Stimulated activated CD4-positive, alpha-beta T cell treated with anti-CD3 and anti-CD28 coated beads, Interleukin-1b, Interleukin-23, amount 100 ng/mL, for 24 hours (primary cell): Measurements from ENCODE around the gene TRIP4.
"Not testable (repeated sequence)": the region's sequence is repeated elsewhere in the genome, so short reads cannot be mapped to it uniquely, and the experiment has no call there.

Experiments used
- DNase-seq, 4 experiments: peaks; one replicate each; pipeline ENCODE4 v3.0.0-alpha.2; 2020; ENCODE audit warnings: low read depth in 4 of 4, low spot score in 1 of 4

TRIP4 gene

DNA sequence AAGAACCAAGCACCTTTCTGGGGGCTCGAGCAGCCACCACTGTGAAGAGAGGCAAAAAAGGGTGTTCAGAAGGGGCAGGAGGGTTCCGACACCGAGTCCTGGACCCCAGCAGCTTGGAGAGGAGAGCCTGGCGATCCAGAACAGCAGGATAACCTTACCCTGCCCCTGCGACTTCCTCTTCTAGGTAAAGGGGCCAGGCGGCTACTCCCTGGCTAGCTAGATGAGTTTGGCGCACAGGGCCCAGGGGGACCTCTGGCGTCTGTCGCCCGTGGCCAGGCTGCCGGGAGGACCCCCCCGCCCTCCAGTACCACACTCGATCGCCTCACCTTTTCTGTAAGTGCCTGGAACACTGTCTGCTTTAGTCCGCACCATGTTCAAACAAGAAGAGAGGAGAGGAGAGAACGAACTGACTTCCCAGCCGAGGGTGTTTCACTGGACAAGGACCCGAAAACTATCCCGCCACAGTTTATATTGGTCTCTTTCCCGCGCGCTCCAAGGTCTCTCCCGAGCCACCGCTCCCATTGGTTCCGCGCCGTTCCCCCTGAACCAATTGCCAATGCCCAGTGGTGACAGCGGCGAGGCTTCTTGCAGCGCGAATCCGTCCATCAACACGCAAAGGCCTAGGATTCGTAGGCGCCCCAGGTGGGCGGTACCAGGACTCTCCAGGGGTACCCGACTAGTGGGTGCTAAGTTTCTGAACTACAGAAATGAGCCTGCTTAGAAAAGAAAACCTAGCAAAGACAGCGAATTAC, 6.5 kb upstream of the TRIP4 start, which contains the start of gene PCLAF:
PCLAF (minus strand) TSS at position 442 of the 752 bp plus-strand sequence; CDS start at position 372, 70 bp downstream.
- peak; percentile 81 to 94 (median 86) for DNase-seq

DNA sequence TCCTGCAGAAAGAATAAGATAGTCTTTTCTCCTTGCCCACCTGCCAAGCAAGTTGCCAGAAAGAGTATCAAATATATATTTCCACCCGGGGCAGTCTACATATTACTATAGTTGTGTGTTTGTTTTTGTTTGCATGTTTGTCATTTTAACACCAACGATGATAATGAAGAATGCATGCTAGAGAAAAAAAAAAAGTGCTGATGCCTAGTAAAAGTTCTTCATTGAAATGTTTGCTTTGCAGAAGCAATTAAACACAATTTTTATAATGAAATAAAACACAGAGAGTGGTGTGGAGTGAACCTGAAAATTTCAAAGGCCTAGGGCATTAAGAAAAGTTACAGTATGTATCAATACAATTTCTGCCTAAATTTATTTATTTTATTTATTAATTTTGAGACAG, 3.9 kb upstream of the TRIP4 start:
- DNase-seq, result no peak

DNA sequence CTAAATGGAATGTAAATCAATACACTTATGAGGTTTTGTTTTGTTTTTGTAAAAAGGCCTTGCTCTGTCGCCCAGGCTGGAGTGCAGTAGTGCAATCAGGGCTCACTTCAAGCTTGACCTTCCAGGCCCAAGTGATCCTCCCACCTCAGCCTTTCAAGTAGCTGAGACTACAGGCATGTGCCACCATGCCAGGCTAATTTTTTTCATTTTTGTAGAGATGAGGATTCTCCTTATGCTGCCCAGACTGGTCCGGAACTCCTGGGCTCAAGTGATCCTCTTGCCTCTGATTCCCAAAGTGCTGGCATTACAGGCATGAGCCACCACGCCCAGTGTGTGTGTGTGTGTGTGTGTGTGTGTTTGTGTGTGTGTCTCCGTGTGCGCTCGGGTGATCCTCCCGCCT, 1.3 kb upstream of the TRIP4 start:
- no peak for DNase-seq

DNA sequence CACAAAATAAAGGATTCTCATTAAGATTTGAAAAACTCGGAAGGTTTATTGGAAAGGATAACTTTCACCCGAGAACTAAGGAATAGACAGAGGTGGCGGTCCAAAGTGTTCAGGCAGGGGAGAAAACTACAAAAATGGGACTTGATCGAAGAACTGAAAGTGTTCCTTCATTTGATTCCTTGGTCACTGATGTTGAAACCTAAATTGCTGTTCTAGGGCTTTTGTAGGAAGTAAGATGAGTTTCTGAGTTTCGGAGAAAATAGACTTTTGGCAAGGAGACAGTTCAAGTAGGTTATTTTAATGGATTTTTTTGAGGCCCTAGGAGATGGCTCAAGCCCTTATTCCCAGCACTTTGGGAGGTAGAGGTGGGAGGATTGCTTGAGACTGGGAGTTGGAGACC, 1.4 kb downstream of the TRIP4 start:
- DNase-seq, result no peak

DNA sequence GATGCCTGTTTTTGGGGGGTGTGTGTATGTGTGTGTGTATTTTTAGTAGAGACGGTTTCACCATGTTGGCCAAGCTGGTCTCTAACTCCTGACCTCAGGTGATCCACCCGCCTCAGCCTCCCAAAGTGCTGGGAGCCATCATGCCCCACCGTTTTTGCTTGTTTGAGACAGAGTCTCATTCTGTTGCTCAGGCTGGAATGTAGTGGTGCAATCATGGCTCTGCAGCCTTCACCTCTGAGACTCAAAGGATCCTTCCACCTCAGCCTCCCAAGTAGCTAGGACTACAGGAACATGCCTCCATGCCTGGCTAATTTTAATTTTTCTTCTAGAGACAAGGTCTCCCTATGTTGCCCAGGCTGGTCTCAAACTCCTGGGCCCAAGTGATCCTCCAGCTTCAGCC, 4.8 kb downstream of the TRIP4 start:
- DNase-seq, result not testable (repeated sequence)

DNA sequence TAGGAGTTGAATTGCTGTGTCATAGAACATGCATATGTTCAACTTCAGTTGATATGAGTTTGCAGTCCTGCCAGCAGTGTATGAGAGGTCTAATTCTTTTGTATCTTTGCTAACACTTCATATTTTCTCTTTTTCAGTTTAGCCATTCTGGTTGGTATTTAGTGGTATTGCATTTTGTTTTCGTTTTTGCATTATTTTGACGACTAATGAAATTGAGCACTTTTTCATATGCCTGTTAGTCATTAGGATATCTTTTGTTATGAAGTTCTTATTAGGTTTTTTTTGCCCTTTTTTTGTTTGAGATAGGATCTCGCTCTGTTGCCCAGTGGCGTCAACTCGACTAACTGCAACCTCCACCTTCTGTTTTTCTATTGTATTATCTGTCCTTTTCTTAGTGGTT, 9.2 kb downstream of the TRIP4 start:
- no peak for DNase-seq

DNA sequence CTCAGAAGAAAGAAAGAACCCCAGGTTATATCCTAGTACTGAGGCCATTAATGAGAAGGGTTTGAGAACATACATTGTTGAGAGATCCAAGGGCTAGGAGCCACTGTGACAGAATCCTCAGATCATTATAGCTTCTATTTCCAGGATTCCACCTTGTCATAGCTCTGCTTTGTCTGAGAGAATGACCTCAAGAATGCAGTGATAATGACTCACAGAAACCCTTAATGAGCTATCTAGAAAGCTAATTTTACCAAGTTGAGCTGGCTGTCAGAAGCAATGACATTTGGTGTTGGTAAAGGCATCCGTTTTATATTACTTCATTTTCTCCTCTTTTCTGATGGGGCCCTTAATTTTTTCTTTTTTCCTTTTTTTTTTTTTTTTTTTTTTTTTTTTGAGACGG, 10.9 kb downstream of the TRIP4 start:
- no peak for DNase-seq

DNA sequence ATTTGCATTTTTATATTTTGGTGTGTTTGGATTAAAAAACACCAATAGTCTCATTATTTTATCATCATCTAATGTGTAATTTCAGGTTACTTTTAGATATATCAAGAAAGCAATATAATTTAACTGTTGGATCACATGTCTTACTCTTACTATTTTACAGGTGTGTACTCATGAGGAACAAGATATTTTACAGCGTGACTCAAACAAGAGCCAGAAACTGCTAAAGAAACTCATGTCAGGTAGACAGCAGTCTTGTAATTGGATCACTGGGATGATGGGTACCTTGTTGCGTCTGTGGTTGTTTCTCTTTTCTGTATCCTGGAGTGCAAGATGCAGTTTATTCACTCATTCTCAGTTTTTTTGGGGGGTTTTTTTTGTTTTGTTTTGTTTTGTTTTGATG, 12.9 kb downstream of the TRIP4 start:
- no peak for DNase-seq

DNA sequence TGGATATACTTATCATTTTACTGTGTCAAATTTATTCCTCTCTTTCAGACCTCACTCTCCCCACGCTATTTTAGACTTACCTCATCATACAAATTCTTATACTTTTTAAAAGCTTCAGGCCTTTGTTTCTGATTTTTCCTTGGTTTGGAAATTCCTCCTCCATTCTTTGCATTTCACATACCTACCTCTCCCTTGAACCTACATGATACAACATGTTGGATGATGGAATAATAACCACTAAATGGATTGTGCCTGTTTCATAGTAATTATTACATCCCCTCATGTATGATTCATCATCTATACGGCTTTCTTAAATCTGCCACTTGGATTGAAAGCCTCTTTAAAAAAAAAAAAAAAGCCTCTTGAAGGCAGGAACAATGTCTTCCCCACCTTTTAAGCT, 24.6 kb downstream of the TRIP4 start:
- no peak for DNase-seq

DNA sequence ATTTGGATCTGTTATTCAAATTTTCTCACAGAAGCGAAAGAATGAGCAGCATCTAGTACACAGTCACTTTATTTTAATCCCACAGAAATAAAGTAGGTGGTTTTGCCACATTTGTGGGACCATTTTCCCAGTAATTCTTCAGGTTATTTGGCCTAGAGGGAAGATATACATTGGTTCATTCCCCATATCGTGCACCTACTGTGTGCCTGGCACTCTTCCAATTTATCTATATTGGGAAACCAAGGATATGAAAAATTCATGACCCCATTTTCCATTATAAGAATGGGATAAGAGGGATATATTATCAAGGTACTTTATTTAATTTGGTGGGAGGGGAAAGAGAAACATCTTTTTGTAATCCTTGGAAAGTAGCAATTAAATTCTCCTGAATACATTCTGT, 35.1 kb downstream of the TRIP4 start:
- DNase-seq, result no peak

DNA sequence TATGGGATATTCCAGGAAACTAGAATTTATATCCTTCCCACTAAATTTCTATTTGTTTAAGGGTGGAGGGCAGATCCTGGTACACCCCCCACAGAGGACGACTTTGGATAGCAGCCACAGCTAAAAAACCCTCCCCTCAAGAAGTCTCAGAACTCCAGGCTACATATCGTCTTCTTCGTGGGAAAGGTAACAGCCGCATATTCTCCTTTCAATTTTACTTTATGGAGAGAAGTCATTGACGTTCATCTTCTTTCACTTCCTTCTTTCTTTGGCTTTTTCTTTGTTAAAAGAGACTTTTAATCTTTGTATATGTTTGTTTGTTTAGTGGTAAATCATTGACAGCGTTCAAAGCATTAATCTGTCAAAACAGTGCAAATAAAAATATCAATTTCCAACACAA, 36.3 kb downstream of the TRIP4 start:
- no peak for DNase-seq

DNA sequence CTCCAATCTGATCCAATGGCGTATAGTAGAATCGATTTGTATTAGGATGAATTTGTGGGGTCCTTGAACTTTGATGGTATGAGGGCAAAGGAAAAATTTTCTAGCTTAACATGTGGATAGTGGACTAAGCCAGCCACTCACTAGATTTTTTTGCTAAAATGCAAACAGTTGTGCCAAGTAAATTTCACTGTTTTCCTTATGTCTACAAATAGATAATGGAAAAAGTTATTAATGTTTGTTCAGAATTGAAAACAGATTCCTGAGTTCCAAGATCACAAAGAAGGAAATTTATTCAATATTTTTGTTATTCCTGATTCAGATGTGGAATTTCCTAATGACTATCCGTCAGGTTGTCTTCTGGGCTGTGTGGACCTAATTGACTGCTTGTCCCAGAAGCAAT, 37.6 kb downstream of the TRIP4 start:
- no peak for DNase-seq

DNA sequence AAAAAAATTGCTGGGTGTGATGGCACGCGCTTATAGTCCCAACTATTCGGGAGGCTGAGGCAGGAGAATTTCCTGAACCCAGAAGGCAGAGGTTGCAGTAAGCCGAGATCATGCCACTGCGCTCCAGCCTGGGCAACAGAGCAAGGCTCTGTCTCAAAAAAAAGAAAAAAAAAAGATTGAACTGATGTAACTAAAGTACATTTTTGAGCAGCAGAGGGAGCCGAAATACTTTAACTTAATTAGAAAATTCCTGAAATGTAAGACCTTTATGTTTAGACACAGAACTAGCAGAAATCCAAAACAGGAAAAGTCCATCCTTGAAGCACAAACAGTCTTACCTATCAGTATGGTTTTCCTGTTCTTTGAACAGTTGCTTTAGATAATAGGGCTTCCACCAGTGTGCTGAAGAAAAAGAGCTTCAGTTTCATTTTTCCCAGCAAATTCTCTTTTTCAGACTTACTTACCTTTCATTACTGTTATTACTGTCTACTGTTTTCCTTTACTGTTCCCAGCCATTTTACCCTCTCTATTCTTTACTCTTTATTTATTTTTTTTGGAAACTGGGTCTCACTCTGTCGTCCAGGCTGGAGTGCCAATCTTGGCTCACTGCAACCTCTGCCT, 39.3 kb downstream of the TRIP4 start:
- no peak for DNase-seq

DNA sequence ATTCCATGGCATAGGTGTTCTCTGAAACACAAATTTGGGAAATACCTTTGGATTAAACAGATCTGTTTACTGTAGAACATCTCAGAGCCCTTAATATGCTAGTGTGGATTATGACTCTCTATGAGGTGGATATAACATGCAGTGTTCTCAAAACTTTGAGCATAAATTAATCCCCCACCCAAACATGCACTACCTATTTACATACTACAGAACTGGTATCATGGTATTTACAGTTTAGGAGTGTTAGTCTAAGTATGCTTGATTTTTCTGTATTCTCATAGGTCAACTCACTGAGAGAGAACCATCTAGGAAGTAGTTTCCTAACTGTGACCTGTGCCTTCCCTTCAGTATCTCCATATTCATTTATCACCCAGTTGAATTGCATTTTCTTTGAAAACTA, 41.8 kb downstream of the TRIP4 start:
- DNase-seq, result no peak

DNA sequence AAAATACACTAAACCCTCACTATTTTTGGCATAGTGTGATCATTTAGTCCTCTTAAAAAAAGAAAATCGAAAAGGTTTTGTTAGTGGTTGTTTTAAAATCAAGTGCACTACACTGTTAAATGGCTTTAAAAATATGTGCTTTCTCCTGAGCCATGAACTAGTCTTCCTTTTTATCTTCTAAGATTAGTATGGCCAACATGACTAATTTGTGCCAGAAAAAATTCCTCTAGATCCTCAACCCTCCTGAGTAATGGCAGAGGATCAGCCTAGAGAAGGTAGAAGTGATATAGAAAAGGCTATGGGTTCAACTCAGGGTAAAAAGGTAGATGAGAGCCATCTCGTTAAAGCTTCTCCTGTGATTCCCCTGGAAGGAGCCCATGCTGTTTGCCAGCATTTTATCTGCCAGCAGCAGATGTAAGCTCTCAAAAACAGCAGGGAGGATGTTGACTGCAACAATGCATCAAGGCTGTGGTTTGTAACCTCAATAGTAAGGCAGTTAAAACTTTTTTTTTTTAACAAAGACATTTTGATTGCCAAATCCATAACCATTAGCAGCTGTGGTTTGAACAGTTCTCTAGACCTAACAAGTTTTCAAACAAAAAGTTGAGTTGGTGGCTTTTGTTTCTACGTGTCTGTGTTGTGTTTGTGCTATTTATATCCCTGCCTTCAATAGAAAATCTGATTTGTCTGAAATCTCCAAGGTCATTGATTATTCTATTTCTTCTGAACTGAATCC, 42.5 kb downstream of the TRIP4 start:
- DNase-seq, result no peak

DNA sequence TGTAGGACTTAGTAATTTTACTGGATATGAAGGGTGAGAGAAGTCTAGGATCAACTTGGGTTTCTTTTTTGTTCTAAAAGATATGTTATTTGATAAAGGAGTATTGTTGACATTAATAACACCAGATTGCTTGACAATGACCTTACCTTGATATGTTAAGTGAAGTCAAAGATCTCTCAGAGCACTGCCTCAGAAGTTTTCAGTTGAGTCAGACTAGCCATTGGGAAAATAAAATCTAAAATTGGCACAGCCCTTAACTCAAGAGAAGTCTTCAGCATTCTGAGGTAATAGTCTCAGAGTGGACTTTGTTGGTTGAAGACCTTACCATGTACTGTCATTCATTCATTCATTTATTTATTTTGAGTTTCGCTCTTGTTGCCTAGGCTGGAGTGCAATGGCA, 50.3 kb downstream of the TRIP4 start:
- no peak for DNase-seq

DNA sequence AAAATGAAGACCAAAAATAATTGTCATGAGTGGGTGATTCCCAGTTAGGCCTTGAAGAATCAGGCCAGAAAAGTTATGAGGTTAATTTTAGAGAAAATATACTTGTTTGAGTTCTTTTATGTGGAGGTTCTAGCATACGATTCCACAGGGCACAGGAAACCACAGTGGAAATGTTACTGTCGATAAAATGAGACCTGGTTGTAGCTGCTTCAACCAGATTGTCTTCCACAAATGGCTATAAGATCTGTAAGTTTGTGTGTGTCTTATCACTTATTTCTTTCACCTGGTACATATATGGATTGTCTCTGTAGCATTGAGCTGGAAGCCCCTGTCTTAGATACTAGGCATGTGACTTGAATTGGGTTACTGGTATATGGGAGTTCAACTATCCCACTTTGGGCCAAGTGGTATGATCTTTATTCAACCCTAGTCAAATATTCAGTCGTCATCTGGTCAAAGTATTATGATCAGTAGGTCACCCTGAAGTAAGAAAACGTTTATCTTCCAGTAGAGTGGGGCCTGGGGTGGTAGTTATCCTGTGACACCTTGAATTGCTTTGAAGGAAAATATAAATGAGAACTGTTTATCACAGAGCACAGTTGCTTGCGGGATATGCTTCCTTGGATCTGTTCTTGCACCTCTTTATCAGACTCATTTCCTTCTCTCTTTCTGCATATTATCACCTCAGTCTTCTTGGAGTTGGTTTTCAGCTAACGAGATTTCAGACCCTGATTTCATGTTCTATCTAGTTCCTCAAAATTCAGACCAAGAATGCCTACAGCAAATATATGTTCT, 51.2 kb downstream of the TRIP4 start:
- no peak for DNase-seq

DNA sequence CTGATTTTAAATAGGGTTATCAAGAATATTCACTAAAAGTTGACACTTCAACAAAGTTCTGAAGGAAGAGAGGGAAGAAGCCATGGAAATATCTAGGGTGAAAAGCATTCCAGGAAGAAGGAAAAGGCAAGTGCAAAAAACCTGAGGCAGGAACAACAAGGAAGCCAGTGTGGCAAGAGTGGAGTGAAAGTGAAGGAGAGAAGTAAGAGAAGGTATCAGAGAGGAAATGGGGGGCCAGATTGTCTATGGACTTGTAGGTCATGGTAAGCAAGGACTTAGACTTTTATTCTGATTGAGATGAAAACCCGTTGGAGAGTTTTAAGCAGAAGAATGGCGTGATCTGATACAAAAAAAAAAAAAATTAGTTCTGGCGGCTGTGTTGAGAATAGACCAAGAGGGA, 54.2 kb downstream of the TRIP4 start:
- DNase-seq, result no peak

DNA sequence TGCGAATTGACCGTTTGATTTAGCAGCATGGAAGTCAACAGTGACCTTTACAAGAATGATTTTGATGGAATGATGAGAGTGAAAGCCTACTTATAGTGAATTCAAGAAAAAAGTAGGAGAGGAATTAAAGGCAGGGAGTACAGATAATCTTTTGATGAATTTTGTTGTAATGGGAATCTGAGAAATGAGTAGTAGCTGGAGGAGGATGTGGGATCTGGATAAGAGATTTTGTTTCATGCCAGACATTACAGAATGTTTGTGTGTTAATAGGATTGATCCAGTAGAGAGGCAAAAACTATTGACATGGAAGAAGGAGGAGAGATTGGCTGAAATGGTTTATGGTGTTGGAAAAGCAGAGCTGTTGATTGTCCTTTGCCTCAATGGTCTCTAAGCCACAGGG, 55.4 kb downstream of the TRIP4 start:
- no peak for DNase-seq

DNA sequence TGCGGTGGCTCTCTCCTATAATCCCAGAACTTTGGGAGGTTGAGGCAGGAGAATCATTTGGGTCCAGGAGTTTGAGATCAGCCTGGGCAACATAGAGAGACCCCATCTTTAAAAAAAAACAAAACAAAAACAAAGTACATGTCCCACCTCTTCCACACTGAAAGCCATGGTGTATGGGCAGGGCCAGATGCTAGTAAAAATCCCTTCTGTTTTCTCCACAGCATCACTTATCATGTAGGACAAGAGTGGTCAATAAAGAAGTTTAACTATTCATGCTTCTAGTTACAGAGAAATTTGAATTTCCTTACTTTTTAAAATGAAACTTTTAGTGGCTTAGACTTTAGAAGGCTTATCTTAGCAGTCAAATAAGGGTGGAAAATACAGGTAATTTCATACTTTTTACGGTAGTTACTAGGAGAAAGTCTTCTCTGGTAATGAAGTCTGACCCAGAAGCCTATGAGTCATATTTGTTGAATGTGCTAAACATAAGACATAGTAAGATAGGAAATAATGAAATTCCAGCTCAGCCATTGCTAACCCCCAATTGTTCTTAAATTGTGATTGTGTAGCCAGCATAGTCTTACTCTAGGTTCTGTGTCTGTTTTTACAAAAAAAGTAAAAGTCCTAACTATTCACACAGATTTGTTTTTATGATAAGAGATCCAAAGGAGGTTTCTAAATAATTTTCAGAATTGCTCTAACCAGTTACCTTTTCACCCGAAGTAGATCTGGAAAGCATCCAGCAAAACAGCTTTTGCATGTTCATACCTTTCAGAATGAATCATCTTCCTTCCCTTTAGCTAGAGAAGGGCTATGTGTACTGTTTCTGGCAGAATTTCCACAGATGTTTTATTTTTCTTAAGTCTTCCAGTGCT, 56.3 kb downstream of the TRIP4 start:
- DNase-seq, result no peak

DNA sequence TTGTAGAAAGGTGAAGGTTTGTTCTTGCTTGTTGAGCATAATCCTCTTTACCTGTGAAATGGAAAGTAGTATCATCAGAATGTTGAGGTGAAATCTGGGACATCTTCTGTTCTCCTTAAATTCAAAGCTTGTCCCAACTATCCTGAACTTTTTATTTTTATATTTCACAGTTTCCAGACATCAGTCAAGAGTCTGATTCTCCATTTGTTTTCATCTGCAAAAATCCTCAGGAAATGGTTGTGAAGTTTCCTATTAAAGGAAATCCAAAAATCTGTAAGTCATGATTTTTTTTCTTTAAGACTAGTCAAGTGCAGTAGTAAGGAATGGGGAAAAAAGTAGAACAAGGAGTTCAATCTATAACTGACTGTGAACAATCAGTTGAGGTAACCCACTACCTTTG, 57.2 kb downstream of the TRIP4 start:
- DNase-seq, result no peak
